IPS-18c (cell line): ENCODE data around the gene KLHL18.

Experiments
- H3K4me3 ChIP-seq: 2 replicates; pipeline ENCODE4 v1.7.0; 2013; ENCODE audit warnings: low read depth, mild to moderate bottlenecking, low read length, moderate library complexity; ENCODE audit not compliant: insufficient read depth
- H3K9me3 ChIP-seq: one replicate; pipeline ENCODE4 v1.6.1; 2013; ENCODE audit warnings: mild to moderate bottlenecking, low read length, moderate library complexity; ENCODE audit not compliant: control insufficient read depth, insufficient read depth

KLHL18 gene

DNA sequence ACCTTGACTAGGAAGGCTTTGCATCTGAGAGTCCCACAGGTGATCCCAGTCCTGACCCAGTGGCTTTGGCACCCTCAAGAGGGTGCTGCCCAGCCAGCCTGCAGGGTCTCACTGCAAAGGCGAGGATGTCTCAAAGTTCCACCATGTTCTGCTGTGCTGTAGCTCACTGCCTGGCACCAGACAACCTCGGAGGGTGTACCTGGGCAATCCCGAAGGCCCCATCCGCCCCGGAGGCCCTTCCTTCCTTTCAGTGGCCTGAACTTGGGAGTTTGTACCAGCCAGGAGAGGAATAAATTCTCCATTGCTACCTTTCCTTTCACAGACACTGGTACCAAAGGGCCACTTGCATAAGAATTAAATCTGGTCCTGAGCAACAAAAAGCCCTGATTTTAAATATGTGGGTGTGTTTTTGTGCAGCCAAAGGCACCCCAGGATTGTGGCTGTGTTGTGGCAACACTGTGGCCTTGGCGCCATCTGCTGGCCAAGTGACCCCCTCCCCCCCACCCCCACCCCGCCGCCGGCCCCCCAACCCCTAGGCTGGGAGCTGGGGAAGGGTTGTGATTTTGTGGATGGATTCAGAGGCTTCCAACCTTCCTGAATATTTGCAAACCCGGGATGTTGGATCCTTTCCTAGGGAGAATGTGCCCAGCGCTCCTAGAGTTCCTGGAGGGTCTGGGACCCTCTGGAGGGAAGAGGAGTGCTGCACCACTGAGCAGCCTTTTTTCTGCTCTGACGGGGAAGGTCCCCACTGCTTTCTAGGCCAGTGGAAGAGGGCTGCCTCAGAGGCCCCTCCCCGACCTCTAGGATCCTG is 88.3 kb downstream of the KLHL18 start:
- H3K9me3 ChIP-seq, result no peaks in the 10 kb centered on the region
- no peak overlapping the region for H3K4me3 ChIP-seq

DNA sequence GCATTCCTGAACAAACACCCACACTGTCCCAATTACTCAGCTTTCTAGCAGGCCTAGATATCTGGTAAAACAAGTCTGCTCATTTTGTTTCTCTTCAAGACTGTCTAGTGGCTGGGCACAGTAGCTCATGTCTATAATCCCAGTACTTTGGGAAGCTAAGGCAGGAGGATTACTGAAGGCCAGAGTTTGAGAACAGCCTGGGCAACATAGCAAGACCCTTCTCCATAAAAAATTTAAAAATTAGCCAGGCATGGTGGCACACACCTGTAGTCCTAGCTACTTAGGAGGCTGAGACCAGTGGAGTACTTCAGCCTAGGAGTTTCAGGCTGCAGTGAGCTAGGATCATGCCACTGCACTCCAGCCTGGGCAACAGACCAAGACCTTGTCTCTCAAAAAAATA is 91.8 kb downstream of the KLHL18 start:
- Histone ChIP-seq H3K9me3 (no peaks in the 10 kb centered on the region), H3K4me3 (no peak overlapping the region)

DNA sequence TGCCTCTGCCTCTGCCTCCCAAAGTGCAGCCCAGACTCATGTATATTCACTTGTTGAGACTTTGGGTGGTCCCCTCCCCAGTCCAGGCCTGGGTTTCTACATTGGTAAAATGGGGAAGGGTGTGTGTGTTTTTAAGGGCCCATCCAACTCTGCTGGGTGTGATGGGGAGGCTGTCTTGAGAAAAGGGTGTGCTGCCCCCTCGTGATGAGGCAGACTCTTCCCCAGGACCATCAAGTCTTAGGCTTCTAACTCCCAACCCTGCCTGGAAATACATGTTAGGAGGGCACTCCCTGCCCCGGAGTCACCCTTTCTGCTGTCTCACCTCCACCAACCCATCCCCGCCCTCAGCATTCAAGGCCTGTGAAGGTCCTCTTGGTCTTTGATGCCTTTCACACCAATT is 93.6 kb downstream of the KLHL18 start:
- H3K4me3 ChIP-seq, result no peak overlapping the region
- no peaks in the 10 kb centered on the region for H3K9me3 ChIP-seq

DNA sequence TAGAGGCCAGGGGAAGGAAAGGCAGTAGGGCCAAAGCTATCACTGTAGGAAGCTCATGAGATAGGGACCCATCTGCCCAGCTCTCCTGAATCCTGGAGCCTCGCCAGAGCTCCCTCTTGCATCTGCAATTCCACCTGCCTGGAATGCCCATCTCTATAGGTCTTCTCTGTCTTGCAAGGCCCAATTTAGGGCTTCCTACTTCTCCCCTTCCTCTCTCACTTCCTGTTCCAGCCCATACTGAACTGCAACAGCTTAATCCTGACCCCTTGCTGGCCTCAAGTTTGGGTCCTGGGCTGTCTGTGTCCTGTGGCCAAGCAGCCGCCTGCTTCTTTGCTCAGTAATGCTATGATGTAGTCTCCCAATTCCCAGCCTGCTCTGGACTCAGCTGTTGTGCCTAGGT is 94.4 kb downstream of the KLHL18 start:
- Histone ChIP-seq H3K9me3 (no peaks in the 10 kb centered on the region), H3K4me3 (no peak overlapping the region)

DNA sequence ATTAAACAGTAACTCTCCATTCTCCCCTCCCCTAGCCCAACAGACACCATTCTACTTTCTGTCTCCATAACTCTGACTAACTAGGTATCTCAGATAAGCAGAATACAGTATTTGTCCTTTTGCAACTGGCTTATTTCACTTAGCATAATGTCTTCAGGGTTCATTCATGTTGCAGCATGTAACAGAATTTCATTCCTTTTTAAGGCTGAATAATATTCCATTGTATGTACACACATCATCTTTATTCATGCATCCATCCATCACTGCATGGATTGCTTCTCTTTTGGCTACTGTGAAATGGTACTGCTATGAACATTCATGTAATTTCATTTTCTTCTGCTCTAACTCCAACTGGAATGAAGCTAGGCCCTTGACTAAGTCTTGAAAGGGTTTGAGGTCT is 96.1 kb downstream of the KLHL18 start:
- Histone ChIP-seq H3K9me3 (no peaks in the 10 kb centered on the region), H3K4me3 (no peak overlapping the region)

DNA sequence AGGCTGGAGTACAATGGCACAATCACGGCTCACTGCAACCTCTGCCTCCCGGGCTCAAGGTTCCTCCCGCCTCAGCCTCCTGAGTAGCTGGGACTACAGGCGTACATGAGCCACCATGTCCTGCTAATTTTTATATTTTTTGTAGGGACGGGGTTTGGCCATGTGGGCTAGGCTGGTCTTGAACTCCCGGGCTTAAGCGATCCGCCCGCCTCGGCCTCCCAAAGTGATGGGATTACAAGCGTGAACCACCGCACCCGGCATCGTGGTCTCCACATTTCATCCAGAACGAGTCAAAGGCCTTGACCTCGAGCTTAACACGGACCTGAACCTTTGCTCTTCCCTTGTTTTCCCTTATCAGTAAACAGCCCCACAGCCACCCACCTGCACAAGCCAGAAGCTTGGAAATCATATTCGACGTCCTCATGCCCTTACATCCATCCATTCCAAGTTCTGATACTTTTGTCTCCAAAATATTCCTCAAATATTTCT is 96.7 kb downstream of the KLHL18 start:
- Histone ChIP-seq H3K9me3 (no peaks in the 10 kb centered on the region), H3K4me3 (peak overlapping the region; percentile 100; the same call in 1 of the 2 replicates)

DNA sequence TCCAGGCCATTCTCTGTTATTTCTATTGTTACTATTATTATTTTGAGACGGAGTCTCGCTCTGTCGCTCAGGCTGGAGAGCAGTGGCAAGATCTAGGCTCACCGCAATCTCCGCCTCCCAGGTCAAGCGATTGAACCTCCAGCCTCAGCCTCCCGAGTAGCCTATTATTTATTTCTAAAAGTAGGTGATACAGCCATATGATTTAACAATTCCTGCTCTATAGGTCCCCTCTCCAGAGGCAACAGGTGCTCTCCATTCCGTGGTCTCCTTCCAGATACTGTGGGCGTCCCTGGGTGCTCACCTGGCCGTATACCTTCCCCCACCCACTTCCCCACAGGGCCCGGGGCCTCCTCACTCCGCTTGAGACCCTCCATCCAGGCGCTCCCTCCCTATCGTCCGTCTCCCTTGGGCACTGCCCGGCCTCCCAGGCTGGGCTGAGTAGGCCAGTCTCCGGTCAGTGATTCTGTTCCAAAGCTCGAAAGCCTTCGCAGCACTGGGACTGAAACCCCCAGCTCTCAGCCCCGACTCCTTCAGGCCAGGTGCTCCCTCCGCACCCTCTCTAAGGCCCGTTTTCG is 97.4 kb downstream of the KLHL18 start:
- Histone ChIP-seq H3K9me3 (no peaks in the 10 kb centered on the region), H3K4me3 (peak overlapping the region; percentile 100)

DNA sequence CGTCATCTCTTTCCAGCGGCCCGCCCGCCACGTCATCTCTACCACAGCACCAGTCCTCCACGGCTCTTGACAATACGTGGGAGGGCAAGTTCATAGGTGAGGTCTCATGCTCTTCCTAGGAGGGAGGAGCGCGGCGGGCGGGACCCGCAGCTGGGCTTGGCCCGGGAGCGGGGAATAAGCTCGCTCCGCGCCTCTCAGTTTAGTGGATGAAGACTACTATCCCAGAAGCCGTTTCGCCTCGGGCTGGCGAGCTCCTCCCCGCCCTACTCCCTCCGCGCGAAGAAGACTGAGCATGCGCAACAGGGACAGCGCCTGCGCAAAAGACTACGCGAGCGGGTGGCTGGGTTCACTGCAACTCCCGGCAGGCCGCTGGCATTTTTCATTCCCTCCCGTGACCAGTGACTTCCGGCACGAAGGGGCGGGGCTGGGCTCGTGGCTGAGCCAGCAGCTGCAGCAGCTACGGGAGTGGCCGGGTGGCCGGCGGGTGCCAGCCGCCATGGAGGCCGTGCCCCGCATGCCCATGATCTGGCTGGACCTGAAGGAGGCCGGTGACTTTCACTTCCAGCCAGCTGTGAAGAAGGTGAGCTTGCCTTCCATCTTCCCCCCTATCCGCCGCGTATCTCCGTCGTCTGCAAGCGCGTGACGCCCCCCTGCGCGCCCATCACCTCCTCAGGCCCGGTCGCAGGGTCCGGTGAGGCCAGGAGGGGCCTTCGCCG is 98.0 kb downstream of the KLHL18 start, which contains the start of gene PTPN23:
Gene PTPN23 (plus strand): TSS at position 421 of the 716 bp plus-strand sequence. CDS start 76 bp downstream, at position 497.
- H3K4me3 ChIP-seq, result peak within 1 kb of the TSS; percentile 100

DNA sequence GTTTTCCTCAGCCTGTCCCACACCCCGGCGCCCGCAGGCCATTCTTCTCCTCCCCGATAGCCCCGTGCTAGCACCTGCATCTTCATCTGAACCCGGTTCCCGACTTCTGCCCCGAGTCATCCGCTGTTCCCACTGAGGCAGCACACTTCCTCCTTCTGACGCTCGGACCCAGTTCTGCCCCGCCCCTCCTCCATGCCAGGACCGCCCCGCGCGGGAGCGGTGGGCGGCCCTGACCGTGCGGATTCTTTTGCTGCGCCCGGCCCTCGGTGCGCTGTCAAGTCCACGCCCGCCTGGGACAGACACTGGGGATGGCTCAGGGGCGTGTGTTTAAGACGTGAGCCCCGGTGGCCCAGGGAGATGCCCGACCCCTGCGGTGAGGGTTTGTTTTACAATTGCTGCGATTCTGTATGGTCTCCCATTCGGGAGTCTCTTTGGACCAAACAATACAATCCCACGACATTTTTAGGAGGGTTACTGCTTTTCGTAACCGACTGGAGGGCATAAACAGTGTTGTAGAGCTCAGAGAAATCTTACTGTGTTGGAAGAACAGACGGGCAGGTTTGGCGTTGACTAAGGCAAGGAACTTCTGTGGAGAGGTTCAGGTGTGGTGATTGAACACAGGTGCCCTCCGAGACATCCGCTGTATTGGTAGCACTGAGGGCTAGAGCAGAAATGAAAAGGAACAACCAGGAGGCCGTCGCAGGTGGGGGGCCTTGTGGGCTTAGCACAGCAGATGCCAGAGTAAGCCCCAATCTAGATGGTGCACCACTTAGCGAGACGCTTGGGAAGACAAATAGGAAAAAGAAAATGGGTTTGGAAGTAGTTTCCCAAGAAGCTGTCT is 98.8 kb downstream of the KLHL18 start:
- no peaks in the 10 kb centered on the region for H3K9me3 ChIP-seq
- peak overlapping the region; percentile 100 for H3K4me3 ChIP-seq

More for the DNA sequence above, 98.0 kb downstream of the KLHL18 start, which contains the start of gene PTPN23:
- no peaks in the 10 kb centered on the region for H3K9me3 ChIP-seq

DNA sequence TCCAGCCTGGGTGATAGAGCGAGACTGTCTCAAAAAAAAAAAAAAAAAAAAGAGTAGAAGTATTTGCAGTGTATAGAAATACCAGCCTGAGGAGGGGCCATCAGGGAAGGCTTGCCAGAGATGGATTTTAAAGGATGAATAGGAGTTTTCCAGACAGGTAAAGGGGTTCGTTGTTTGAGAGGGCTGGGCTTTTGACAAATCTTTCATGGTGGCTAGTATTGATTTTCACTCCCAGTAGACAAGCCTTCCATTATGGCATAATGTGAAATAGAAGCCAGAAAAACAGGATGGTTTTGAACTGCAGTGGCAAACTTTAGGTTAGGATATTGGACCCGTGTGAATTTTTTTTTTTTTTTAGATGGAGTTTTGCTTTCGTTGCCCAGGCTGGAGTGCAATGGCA is 101.7 kb downstream of the KLHL18 start:
- Histone ChIP-seq H3K4me3 (no peak overlapping the region), H3K9me3 (no peaks in the 10 kb centered on the region)

DNA sequence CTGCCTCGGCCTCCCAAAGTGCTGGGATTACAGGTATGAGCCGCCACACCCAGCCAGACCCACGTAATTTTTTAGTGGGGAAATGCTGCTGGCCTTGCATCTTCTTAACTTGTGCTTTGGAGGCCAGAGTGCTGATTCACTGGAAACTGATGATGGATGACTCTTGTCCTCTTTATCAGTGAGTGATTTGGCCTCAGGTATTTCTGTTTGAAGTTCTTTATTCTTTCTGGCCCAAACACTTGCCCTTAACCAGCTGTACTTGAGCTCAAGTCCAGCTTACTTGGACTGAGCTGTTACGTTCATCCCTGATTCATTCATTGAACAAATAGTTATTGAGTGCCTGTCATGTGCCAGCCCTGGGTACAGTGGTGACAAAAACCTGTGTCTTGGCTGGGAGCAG is 102.3 kb downstream of the KLHL18 start:
- H3K4me3 ChIP-seq, result no peak overlapping the region
- H3K9me3 ChIP-seq, result no peaks in the 10 kb centered on the region

DNA sequence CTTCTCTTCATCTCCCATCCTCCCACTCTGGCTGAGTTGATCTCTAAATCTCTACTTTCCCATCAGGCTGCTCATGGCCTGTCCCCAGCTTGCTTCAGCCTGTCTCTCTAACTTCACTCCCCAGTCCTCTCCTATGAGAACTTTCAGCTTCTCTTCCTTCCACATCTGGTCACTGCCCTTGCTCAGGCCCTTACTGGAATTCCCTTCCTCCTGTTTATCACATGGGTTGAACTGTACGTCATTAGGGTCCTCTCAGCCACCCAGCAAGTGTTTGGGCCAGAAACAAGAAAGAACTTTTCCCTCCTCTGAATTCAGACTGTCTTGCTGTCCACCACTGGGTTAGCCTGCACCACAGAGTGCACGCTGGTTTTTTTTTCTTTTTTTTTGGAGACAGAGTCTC is 103.1 kb downstream of the KLHL18 start:
- Histone ChIP-seq H3K4me3 (no peak overlapping the region), H3K9me3 (peaks cover 2% of the 10 kb centered on the region)

DNA sequence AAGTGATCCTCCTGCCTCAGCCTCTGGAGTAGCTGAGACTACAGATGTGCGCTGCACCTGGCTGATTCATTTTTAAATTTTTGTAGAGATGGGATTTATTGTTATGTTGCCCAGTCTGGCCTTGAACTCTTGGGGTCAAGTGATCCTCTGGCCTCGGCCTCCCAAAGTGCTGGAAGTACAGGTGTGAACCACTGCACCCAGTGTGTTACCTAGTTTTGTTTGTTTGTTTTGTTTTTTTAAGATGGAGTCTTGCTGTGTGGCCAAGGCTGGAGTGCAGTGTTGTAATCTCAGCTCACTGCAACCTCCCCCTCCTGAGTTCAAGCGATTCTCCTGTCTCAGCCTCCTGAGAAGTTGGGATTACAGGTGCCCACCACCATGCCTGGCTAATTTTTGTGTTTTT is 110.2 kb downstream of the KLHL18 start:
- Histone ChIP-seq H3K4me3 (no peak overlapping the region), H3K9me3 (peaks cover 2% of the 10 kb centered on the region)

DNA sequence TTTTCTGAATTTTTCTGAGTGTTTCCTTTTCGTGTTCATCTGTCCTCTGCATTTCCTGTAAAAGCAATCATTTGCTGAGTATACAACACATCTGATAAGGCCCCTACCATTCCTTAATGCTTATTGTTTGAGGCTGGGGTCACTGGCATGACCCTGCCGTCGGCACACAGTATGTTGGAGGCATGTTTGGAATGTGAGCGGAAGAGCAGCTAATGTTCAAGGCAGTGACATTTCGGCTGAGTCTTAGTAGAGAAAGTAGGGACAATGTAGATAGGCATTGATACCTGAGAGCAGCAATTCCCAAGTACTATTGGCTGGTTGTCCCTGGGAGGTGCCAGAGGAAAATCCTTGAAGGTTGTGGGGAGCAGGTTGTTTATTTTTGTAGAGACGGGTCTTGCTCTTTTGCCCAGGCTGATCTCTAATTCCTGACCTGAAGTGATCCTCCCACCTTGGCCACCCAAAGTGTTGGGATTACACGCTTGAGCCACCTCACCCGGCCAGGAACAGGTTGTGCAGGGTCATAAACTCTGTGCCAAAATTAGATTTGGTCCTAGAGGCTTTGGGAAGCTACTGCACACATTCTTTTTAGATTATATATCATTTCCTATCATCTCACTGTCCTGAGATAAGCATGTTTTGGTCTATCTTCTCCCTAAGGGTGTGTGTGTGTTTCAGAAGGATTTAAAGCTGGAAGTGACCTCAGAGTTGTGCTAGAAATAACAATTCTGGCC is 111.6 kb downstream of the KLHL18 start:
- H3K9me3 ChIP-seq, result peaks cover 2% of the 10 kb centered on the region
- no peak overlapping the region for H3K4me3 ChIP-seq

DNA sequence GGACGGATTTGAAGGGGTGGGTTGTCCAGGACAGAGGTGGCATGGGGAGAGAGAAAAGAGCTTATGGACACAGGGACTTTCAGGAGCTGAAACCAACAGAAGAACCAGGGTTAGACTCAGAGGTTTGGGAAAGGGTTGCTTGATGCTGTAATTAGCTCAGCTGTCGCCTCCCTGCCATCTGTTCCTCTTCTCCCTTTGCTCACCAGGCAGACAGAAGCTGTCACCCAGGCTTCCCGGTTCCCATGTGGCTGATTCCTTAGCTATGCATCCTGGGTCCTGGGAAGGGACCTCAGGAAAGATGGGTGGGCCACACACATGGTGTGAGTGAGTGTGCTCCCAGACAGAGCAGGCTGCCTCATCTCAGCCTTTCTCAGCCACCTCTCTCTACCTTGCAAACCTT is 112.1 kb downstream of the KLHL18 start:
- Histone ChIP-seq H3K9me3 (peaks cover 2% of the 10 kb centered on the region), H3K4me3 (no peak overlapping the region)
